Ramos (cell line): Measurements from ENCODE around the gene SLC25A36.
"Not testable (repeated sequence)": the region's sequence is repeated elsewhere in the genome, so short reads cannot be mapped to it uniquely, and the experiment has no call there.

Experiments
- in situ Hi-C: fragments of 300-500 bp; cut with MboI; formaldehyde crosslinking; loops from one replicate; pipeline ENCODE4 v1.14.3; 2022; ENCODE audit warnings: low sequenced_read_pairs; ENCODE audit not compliant: unreplicated experiment

Gene SLC25A36

DNA sequence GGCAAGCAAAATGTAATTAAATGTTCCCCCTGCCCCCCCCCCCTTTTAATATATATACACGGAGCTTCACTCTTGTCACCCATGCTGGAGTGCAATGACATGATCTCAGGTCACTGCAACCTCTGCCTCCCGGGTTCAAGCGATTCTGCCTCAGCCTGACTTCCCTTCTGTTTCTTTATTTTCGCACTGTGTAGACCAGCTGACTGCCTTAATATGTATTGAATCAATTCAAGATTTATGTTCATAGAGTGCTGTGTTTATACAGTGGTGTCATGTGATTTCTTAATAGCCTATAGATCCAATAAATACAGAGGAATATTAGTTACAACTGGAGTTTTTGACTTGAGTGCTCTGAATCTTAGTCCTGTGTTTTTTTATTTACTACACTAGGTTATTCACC is 39.0 kb downstream of the SLC25A36 start:
- in situ Hi-C loops = no loop called here

GRCh38 chr3:140987792-140988191 is 46.2 kb downstream of the SLC25A36 start:
- in situ Hi-C loops = not testable (repeated sequence)

DNA sequence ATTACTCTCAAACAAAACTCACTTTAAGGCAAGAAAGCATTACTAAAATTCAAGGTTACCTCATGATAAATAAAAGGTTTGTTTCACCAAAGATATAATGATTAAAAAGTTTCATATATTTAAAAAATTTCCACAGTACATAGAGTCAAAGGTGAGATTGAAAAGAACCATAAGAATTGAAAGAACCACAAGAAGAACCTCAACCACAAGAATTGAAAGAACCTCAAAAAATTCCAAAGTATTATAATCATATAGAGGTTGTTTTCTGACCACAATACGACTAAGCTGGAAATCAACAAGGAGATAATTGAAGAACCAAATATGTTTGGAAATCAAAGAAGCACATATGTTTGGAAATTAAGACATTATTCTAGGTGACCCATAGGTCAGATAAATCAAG is 52.7 kb downstream of the SLC25A36 start:
- in situ Hi-C loops = no loop called here

- in situ Hi-C loops = not testable (repeated sequence)
Measured at GRCh38 chr3:140994861-140995260, 53.2 kb downstream of the SLC25A36 start.

DNA sequence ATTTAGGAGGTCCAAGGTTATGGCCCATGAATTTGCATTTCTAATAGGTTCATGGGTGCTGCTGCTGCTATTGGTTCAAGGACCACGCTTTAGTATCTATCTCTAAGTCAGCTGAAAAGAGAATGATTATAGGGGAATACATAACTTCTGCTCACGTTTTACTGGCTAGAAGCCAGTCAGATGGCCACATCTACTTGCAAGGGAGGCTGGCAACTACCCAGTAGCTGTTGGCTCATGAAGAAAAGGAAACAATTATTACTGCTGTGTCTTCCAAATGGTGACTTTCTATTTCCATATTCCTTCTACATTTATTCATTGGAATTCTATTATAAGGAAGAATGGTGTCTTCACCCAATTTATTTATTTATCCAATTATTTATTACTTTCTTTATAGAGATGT is 54.2 kb downstream of the SLC25A36 start:
- in situ Hi-C loops = no loop called here

GRCh38 chr3:141000027-141000663 is 58.5 kb downstream of the SLC25A36 start:
- in situ Hi-C loops = loop anchor here (10.0 kb wide), 1 partner anchor 195 kb away; no protein-coding TSS in a partner anchor

DNA sequence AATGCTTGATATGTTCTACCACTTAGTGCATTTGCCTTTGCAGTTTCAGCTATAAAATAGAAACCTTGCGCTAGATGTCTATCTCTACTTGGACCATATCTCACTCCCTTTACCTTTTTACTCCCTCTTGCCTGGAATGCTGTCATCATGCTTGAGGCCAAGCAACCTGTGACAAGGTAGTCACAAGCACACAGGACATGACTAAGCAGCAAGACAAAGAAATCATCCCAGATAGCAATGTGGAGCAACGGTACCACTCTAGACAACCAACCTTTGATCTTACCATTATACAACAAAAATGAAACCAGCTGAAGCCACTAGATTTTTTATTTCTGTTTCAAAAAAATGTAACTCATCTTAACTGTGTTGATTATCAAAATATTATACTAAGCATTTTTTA is 59.0 kb downstream of the SLC25A36 start:
- in situ Hi-C loops = loop anchor here (10.0 kb wide), 1 partner anchor 194 kb away; no protein-coding TSS in a partner anchor

DNA sequence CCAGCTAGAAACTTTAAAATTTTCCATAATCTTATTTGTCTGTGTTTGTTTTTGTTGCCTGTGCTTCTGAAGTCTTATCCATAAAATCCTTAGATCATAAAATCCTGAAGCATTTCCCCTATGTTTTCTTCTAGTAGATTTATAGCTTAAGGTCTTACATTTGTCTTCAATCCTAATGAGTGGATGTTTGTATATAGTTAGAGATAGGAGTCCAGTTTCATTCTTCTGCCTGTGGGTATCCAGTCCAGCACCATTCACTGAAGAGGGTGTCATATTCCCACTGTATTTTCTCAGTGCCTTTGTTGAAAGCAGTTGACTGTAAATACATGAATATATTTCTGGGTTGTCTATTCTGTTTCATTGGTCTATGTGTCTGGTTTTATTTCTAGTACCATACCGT is 64.7 kb downstream of the SLC25A36 start:
- in situ Hi-C loops = loop anchor here (10.0 kb wide), 1 partner anchor 188 kb away; no protein-coding TSS in a partner anchor

DNA sequence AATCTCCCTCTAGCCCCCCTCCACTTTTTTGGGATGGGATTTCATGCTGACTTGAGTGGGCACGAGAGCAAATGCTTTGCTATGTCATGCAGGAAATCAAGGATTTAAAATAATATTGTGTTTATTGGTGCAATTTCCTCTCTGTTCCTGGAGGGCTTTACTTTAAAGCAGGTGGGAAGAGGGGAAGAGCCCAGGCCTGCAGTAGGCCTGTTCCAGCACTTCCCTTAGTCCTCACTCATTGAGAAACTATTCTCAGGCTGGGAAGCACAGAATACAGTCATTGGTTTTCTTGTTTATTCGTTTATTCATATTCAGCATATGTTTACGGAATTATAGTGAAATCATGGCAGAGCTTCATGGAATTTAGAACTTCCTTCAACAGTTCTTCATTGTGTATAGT is 67.9 kb downstream of the SLC25A36 start:
- in situ Hi-C loops = loop anchor here (10.0 kb wide), 1 partner anchor 185 kb away; no protein-coding TSS in a partner anchor

DNA sequence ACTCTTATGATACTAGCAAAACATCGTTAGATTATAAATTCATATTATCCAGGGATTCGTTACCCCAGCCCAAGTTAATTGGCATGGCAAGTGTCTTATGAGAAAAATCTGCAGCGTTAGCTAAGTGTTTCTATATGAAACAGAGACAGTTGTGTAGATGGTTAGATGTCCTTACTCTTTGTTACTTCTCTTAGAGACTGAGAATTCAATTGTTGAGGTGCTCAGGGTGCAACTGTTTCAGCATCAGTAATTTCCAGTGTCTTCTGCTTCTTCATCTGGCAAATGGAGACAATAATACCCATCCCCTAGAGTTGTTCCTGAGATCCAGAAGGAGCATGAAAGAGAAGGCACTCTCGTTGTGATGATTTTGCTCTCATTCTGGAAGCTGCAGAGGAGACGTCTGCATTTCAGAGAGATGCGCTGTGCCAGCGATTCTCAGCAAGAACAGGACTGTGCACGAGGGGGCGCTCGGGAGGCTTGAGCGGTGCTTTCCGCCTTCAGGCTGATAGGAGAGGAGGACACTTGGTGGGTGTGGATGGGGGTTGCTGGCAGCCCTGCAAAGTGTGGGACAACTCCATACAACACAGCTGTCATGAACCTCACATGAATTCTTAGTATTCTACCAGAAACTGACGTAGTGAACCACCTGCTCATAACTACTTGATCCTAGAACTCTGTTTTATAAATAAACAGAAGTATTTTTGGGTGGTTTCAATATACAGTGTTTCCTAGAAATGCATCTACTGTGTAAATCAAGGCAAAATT is 69.8 kb downstream of the SLC25A36 start:
- in situ Hi-C loops = no loop called here

- in situ Hi-C loops = no loop called here
Measured at GRCh38 chr3:141011997-141012262, 70.3 kb downstream of the SLC25A36 start.

DNA sequence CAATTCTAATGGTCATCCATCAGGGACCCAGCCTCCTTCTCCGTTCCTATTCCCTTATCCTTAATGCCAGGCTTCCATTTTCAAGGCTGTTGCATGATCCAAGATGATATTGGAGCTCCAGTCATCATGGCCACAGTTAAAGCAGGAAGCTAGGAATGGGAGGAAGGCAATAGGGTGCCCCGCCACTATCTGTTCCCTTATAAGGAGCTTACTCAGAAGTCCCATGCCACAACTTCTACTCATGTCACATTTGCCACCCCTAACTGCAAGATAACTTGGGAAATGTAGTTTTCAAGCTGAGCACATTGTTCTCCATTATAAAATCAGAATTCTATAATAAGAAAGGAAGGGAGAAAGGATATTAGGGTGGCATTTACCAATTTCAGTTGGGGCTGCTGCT is 70.9 kb downstream of the SLC25A36 start:
- in situ Hi-C loops = no loop called here

- in situ Hi-C loops = no loop called here
Measured at GRCh38 chr3:141015481-141015880, 73.8 kb downstream of the SLC25A36 start.

DNA sequence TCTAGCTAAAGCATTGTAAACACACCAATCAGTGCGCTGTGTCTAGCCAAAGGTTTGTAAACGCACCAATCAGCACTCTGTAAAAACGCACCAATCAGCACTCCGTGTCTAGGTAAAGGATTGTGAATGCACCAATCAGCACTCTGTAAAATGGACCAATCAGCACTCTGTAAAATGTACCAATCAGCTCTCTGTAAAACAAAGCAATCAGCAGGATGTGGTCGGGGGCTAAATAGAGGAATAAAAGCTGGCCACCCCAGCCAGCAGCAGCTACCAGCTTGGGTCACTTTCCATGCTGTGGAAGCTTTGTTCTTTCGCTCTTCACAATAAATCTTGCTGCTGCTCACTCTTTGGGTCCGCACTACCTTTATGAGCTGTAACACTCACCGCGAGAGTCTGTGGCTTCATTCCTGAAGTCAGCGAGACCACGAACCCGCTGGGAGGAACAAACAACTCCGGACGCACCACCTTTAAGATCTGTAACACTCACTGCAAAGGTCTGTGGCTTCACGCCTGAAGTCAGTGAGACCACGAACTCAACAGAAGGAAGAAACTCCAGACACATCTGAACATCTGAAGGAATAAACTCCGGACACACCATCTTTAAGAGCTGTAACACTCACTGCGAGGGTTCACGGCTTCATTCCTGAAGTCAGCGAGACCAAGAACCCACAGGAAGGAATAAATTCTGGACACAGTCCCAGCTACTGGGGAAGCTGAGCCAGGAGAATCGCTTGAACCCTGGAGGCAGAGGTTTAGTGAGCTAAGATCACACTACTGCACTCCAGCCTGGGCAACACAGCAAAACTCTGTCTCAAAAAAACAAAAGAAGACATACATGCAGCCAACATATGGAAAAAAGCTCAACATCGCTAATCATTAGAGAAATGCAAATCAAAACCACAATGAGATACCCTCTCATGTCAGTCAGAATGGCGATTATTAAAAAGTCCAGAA is 76.0 kb downstream of the SLC25A36 start:
- in situ Hi-C loops = not testable (repeated sequence)

- in situ Hi-C loops = no loop called here
Measured at GRCh38 chr3:141019244-141019643, 77.6 kb downstream of the SLC25A36 start.

DNA sequence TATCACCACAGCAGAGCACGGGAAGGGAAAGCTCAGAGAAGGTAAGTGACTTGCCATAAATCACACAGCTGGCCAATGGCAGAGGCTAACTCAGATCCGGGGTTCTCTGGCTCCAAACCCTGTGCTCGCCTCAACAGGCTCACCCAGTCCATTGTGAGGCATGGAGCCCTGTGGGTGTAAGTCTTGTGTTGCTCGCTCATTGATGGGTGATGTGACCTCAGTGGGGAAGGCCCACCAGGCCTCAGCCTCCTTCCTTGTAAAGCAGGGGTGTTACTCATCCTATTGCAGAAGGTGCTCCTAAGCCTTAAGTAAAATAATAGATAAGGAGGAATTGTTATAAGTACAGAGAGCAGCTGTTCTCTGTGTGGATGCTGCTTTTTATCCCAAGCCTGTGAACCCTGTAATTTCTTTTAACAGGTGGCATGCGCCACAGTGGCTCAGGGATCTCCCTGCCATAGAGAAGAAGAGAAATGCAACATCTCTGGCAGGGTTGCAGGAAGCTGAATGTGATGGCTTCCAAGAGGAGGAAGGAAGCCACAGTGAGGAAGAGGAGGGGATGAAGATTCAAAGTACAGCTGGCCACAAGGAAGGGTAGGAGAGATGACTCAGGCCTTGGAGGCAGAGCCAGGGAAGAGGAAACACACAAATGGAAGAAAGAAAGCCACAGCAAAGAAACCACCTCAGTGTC is 78.7 kb downstream of the SLC25A36 start:
- in situ Hi-C loops = no loop called here

- in situ Hi-C loops = no loop called here
Measured at GRCh38 chr3:141021261-141021660, 79.6 kb downstream of the SLC25A36 start.
